ENCODE data around the gene DIP2B.

DIP2B gene

GRCh38 chr12:50778663-50779590, 274.1 kb downstream of the DIP2B start:
- DNase-seq, result no peak

- DNase-seq, result no peak
Observed at GRCh38 chr12:50780013-50780412, 275.2 kb downstream of the DIP2B start.

- DNase-seq, result no peak
Observed at GRCh38 chr12:50784501-50784900, 279.7 kb downstream of the DIP2B start.

GRCh38 chr12:50785406-50786001, 280.7 kb downstream of the DIP2B start:
- DNase-seq, result no peak

GRCh38 chr12:50786498-50787231, 281.9 kb downstream of the DIP2B start:
- no peak for DNase-seq

- DNase-seq, result no peak
Observed at GRCh38 chr12:50787618-50788017, 282.8 kb downstream of the DIP2B start.

GRCh38 chr12:50788561-50788960, 283.8 kb downstream of the DIP2B start:
- no peak for DNase-seq

- no peak for DNase-seq
Observed at GRCh38 chr12:50790081-50790480, 285.3 kb downstream of the DIP2B start.
